ENCODE measurements around the gene NUDT1.

DNA sequence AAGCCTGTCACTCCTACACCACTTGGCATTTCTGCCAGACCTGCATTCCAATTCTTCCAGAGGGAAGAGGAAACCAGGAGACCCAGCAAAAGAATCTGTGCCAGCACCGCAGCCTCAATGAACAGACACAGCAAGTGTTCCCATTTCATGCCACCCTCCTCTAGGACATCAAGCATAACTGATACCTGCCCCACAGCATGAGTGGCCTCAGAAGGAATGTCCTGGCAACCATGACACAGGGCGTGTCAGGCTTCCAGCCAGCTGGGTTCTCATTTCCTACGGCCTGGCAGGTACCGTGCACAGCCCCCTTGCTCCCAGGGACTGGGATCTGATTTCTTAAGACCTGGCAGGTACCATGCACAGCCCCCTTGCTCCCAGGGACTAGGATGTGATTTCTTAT, 17.1 kb upstream of the NUDT1 start:
- TF ChIP-seq, protein P1, sequence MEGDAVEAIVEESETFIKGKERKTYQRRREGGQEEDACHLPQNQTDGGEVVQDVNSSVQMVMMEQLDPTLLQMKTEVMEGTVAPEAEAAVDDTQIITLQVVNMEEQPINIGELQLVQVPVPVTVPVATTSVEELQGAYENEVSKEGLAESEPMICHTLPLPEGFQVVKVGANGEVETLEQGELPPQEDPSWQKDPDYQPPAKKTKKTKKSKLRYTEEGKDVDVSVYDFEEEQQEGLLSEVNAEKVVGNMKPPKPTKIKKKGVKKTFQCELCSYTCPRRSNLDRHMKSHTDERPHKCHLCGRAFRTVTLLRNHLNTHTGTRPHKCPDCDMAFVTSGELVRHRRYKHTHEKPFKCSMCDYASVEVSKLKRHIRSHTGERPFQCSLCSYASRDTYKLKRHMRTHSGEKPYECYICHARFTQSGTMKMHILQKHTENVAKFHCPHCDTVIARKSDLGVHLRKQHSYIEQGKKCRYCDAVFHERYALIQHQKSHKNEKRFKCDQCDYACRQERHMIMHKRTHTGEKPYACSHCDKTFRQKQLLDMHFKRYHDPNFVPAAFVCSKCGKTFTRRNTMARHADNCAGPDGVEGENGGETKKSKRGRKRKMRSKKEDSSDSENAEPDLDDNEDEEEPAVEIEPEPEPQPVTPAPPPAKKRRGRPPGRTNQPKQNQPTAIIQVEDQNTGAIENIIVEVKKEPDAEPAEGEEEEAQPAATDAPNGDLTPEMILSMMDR (IDR thresholded peaks at IDR 0.05; ENCODE audit: low read depth, low read length, poor library complexity, severe bottlenecking): no peak
- no peak for TF ChIP-seq EZH2phosphoT487 (IDR thresholded peaks at IDR 0.05; ENCODE audit: borderline replicate concordance, low read length)

Data from DOHH2 (cell line).